GM12801 (cell line): Measurements from ENCODE around the gene HID1.

Experiments
- TF ChIP-seq, protein P1 (sequence below): IDR thresholded peaks from one replicate; pipeline ENCODE4 v1.5.1; 2011; ENCODE audit warnings: control low read depth; ENCODE audit not compliant: insufficient read length; ENCODE audit errors: extremely low read depth

HID1 gene

GRCh38 chr17:74937064-74938051 lies 35.2 kb downstream of the HID1 start:
- TF ChIP-seq, protein P1, sequence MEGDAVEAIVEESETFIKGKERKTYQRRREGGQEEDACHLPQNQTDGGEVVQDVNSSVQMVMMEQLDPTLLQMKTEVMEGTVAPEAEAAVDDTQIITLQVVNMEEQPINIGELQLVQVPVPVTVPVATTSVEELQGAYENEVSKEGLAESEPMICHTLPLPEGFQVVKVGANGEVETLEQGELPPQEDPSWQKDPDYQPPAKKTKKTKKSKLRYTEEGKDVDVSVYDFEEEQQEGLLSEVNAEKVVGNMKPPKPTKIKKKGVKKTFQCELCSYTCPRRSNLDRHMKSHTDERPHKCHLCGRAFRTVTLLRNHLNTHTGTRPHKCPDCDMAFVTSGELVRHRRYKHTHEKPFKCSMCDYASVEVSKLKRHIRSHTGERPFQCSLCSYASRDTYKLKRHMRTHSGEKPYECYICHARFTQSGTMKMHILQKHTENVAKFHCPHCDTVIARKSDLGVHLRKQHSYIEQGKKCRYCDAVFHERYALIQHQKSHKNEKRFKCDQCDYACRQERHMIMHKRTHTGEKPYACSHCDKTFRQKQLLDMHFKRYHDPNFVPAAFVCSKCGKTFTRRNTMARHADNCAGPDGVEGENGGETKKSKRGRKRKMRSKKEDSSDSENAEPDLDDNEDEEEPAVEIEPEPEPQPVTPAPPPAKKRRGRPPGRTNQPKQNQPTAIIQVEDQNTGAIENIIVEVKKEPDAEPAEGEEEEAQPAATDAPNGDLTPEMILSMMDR: no peak

GRCh38 chr17:74936470-74936799 lies 36.1 kb downstream of the HID1 start:
- TF ChIP-seq, protein P1: no peak

DNA sequence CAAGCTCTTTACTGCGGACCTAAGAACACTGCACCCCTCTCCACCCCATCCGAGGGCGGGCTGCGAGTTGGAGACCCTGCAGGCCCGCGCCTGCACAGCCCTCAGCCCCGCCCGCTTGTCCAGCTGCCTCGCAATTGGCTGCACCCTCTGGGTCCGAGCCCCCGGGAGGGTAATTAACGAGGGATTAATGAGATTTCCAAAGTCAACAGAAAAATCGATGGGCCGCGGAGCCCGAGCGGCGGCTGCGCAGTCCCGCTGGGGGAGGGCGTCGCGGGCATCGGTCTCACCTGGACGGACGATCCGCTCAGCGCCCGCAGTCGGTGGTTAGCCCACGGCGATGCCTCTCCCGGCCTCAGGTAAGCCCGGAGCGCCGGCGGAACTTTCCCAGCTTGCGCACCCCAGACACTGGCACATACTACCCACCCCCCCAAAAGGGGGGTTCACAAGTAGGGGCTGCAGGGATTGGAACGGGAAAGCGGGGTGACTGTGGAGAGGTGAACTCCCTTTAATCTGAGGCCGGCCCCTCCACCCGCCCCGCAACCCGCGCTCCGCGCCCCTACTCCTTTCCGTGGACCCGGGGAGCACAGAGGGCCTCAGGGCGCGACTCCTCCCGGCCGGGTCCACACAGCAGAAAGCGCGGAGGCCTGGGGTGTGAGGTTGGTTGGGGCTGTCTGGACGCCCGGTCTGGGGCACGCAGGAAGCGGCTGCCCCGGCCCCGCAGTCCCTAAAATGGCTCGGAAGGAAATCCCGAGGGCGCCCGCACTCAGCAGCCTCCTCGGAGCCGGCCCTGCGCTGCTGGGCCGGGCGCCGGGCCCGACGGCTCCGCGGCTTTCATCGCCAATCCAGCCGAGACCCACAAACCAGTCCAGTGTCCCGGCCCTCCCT lies 36.7 kb downstream of the HID1 start, which contains the start of gene OTOP3:
TSS of gene OTOP3 (plus strand) at position 314 of the 885 bp plus-strand sequence. CDS start at position 338, 24 bp downstream.
- TF ChIP-seq, protein P1: no peak

- TF ChIP-seq, protein P1: no peak
Observed at GRCh38 chr17:74935048-74935447, 37.5 kb downstream of the HID1 start.

- TF ChIP-seq, protein P1: no peak
Observed at GRCh38 chr17:74930535-74931036, 42.0 kb downstream of the HID1 start.

GRCh38 chr17:74928786-74929185 lies 43.8 kb downstream of the HID1 start:
- TF ChIP-seq, protein P1: no peak

DNA sequence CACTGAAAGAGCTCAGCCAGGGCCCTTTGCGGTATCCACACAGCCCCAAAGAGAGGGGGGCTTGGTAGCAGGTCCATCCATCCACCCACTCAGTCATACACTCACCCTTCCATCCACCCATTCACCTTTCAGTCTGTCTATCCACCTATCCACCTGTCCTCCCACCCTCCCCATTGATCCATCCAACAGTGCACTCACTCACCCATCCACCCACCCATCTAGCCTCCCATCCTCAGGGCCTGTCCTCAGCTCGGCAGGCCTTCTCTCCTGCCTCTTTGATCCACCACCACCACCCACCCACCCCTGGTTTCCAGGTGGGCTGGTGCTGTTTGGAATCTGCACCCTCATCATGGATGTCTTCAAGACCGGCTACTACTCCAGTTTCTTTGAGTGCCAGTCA lies 47.3 kb downstream of the HID1 start:
- TF ChIP-seq, protein P1: no peak
